Kidney (tissue), 14 donors: Measurements from ENCODE around the gene LAMB3. TPM values are rescaled to one million over a fixed set of nuclear protein-coding genes. Genes with fewer than 3 reads are reported as not detected.

Experiments used
- DNase-seq, 5 donors: peaks; one replicate each; pipeline ENCODE4 v3.0.0-alpha.2; 2013 to 2020
- FAIRE-seq: peaks from 2 replicates; lab custom pipeline; 2012; peaks lifted over from hg19 to GRCh38; lab: Jason Lieb, UNC
- H3K27ac ChIP-seq, 2 donors: one replicate each; pipeline ENCODE4 v1.7.0; 2013; ENCODE audit warnings: low read depth in 2 of 2, low read length in 2 of 2, inconsistent platforms in 1 of 2
- H3K27me3 ChIP-seq: one replicate; pipeline ENCODE4 v1.7.1; 2013; ENCODE audit warnings: low read length, inconsistent platforms; ENCODE audit not compliant: control insufficient read depth, insufficient read depth
- H3K36me3 ChIP-seq, 3 donors: one replicate each; pipeline versions ENCODE4 v1.7.0 to v1.7.1; 2013; ENCODE audit warnings: low read length in 3 of 3, control low read depth in 1 of 3, inconsistent platforms in 1 of 3; ENCODE audit not compliant: insufficient read depth in 3 of 3, control insufficient read depth in 2 of 3
- H3K4me1 ChIP-seq, 3 donors: one replicate each; pipeline versions ENCODE4 v1.7.0 to v1.7.1; 2013; ENCODE audit warnings: low read length in 3 of 3, inconsistent platforms in 1 of 3, low read depth in 1 of 3; ENCODE audit not compliant: control insufficient read depth in 2 of 3, insufficient read depth in 2 of 3
- H3K4me3 ChIP-seq, 3 donors: one replicate each; pipeline versions ENCODE4 v1.7.0 to v1.8.1; 2013; ENCODE audit warnings: low read length in 3 of 3, control low read depth in 1 of 3, inconsistent platforms in 1 of 3
- H3K9ac ChIP-seq, 3 donors: one replicate each; pipeline versions ENCODE4 v1.7.0 to v1.7.1; 2013; ENCODE audit warnings: low read length in 3 of 3, control low read depth in 1 of 3, inconsistent platforms in 1 of 3
- H3K9me3 ChIP-seq, 3 donors: one replicate each; pipeline versions ENCODE4 v1.7.0 to v1.7.1; 2013; ENCODE audit warnings: low read length in 3 of 3, control low read depth in 1 of 3, inconsistent platforms in 1 of 3; ENCODE audit not compliant: control insufficient read depth in 2 of 3, insufficient read depth in 1 of 3
- intact Hi-C: fragments of 100-400 bp; cut with DNase I; formaldehyde crosslinking; loops from one replicate; pipeline ENCODE4 v1.11.1; 2022
- polyA plus RNA-seq: library from polyadenylated mRNA; stranded (reverse); fragments of 350-450 nt; fragmentation: Illumina TruSeq; extraction: RNeasy Lipid Tissue Mini Kit (QIAGEN cat#74804); gene quantifications from one replicate; pipeline ENCODE4 v1.2.3, GENCODE V29; 2014; ENCODE audit warnings: low read depth, low replicate concordance; ENCODE audit not compliant: insufficient read depth
- total RNA-seq: library from RNA; stranded (reverse); fragmentation: NEBNext Ultra II Directional; extraction: Animal tissue kit (Norgen Biotek cat#: 25700); gene quantifications from one replicate; pipeline ENCODE4 v1.2.1, GENCODE V29; 2021
- TF ChIP-seq, protein P1 (sequence below): IDR thresholded peaks from 3 replicates; pipeline ENCODE4 v1.5.1; 2012; ENCODE audit warnings: mild to moderate bottlenecking, moderate library complexity, borderline replicate concordance; ENCODE audit not compliant: insufficient read depth; ENCODE audit errors: extremely low read depth
- donor health status: control.
- donor health status: control.
- donor health status: control.
- donor health status: control.
- donor health status: control.
- donor health status: DM: yes; HTN: yes; CAD: no.
- donor health status: Normal renal cell carcinoma (clear cell type).

Gene LAMB3
- total and polyA plus RNA-seq, 2 donors from 2014 or later, result 2.5 to 59.7 TPM

- TF ChIP-seq, protein P1, sequence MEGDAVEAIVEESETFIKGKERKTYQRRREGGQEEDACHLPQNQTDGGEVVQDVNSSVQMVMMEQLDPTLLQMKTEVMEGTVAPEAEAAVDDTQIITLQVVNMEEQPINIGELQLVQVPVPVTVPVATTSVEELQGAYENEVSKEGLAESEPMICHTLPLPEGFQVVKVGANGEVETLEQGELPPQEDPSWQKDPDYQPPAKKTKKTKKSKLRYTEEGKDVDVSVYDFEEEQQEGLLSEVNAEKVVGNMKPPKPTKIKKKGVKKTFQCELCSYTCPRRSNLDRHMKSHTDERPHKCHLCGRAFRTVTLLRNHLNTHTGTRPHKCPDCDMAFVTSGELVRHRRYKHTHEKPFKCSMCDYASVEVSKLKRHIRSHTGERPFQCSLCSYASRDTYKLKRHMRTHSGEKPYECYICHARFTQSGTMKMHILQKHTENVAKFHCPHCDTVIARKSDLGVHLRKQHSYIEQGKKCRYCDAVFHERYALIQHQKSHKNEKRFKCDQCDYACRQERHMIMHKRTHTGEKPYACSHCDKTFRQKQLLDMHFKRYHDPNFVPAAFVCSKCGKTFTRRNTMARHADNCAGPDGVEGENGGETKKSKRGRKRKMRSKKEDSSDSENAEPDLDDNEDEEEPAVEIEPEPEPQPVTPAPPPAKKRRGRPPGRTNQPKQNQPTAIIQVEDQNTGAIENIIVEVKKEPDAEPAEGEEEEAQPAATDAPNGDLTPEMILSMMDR, result no peak
- DNase-seq (no peak), FAIRE-seq (no peak)
- Histone ChIP-seq H3K9me3 (no peaks in the 10 kb centered on the region), H3K9ac (no peak overlapping the region), H3K27me3 (no peaks in the 10 kb centered on the region), H3K27ac (no peak overlapping the region), H3K4me3 (no peak overlapping the region), H3K36me3 (no peaks in the 10 kb centered on the region), H3K4me1 (peaks cover 0 to 14% (median 0%) of the 10 kb centered on the region in 3 donors)
- intact Hi-C loops, result no loop called here
These were observed 33.9 kb downstream of the LAMB3 start for GRCh38 chr1:209618291-209618690.

DNA sequence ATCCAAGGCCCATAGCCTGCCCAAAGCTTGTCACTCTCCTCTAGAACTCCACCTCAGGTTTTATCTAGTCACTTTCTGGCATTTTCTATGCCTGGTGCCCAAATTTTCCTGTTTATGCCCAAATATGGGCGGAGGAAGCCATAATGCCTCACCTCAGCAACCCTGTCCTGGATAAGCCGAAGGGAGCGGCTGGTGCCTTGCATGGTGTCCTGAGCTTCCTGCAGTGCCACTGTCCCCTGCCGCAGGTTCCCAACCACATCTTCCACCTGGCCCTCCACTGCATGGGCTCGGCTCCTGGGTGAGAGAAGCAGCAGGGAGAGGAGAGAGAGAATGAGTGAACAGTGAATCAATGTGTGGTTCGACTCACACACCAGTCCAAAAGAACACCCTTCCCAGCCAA lies 34.5 kb downstream of the LAMB3 start:
- Histone ChIP-seq H3K36me3 (no peaks in the 10 kb centered on the region), H3K27me3 (no peaks in the 10 kb centered on the region), H3K27ac (no peak overlapping the region), H3K4me3 (no peak overlapping the region), H3K9ac (no peak overlapping the region), H3K9me3 (no peaks in the 10 kb centered on the region), H3K4me1 (peaks cover 0 to 14% (median 0%) of the 10 kb centered on the region in 3 donors)
- intact Hi-C loops, result no loop called here
- TF ChIP-seq, protein P1, result no peak
- no peak for DNase-seq
- no peak for FAIRE-seq

DNA sequence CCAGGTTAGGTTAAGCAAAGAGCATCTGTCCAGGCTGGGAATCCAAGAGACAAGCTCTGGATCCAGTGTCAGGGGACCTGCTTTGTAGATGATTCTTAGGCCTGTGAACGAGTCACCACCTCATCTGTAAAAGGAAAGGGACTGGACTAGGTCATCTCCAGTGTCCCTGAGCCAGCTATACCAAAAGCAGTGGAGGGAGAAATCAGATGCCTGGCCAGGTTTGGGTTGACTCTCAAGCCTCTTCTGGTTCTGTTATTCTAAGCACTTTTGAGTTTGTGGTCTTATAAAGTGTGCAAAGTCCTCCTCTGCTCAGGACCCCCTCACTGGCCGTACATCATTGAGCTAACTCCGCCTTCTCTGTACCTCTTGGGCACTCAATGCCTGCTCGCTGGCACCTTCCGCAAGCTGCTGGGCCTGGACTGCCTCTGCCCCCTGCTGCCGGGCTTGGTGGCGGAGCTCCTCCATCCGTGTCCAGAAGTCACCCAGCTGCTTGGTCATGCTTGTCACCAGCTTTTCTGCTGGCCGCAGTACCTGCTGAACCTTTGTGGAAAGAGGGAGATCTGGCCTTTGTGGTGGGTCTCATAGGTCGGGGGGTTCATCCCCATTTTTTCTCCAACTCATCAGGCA lies 35.1 kb downstream of the LAMB3 start:
- FAIRE-seq (no peak), DNase-seq (peak in 1 of 5 donors; percentile 37)
- Histone ChIP-seq H3K9me3 (no peaks in the 10 kb centered on the region), H3K4me1 (peaks cover 0 to 12% (median 0%) of the 10 kb centered on the region in 3 donors), H3K9ac (no peak overlapping the region), H3K27me3 (no peaks in the 10 kb centered on the region), H3K4me3 (no peak overlapping the region), H3K36me3 (no peaks in the 10 kb centered on the region), H3K27ac (no peak overlapping the region)
- TF ChIP-seq, protein P1, result peak; percentile 15
- intact Hi-C loops, result no loop called here
